HG02798 (cell line): ENCODE data around the gene SLC22A9.
"Not testable (repeated sequence)": the region's sequence is repeated elsewhere in the genome, so short reads cannot be mapped to it uniquely, and the experiment has no call there.

Experiments used
- ATAC-seq: cut with Tn5 transposase; IDR thresholded peaks from one replicate; pipeline ENCODE4 v1.9.1; 2021; ENCODE audit warnings: mild to moderate bottlenecking; ENCODE audit not compliant: unreplicated experiment, poor library complexity

Gene SLC22A9

DNA sequence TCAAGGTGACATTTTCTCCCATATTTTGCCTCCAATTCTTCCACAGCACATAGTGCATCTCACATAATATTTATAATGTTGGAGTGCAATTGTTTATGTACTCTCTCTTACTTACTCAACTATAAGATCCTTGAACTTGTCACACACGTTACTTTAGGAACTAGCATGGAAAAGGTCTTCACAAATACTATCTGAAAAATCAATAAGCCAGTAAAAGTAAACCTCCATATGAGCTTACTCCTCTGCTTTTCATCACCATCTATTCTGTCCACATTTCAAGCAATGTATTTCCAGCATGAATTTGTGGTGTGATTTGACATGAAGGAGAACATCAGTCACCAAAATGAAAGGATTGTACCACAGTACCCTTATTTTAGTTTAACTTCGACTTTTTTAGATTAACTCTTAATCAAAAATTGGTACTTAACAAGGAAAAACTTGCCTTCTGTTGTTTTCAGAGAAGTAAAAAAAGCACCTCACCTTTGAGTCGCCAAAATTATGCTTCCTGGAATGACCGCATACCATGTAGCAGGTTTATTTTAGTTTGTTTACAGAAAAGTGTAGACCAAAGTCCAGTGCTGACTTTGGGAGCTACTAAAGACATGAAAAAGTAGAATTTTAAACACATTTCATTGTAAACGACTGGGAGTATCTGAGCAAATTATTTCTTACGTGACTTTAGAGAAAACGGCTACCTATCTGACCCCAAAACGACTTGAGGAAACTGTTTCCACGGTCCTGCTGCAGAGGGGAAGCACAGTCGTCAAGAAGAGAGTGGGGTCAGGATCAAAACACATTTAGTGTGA lies at the start of gene SLC22A9:
Gene SLC22A9 (plus strand): TSS at position 621 of the 806 bp plus-strand sequence. CDS start 272 bp downstream, outside the sequence.
- no peak for ATAC-seq

DNA sequence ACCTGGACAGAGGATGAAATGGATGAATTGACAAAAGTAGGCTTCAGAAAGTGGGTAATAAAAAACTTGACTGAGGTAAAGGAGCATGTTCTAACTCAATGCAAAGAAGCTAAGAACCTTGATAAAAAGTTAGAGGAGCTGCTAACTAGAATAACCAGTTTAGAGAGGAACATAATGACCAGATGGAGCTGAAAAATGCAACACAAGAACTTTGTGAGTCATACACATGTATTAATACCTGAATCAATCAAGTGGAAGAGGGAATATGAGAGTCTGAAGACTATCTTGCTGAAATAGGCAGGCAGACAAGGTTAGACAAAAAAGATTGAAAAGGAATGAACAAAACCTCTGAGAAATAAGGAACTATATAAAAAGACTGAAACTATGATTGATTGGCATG lies 47.9 kb upstream of the SLC22A9 start:
- ATAC-seq = no peak

DNA sequence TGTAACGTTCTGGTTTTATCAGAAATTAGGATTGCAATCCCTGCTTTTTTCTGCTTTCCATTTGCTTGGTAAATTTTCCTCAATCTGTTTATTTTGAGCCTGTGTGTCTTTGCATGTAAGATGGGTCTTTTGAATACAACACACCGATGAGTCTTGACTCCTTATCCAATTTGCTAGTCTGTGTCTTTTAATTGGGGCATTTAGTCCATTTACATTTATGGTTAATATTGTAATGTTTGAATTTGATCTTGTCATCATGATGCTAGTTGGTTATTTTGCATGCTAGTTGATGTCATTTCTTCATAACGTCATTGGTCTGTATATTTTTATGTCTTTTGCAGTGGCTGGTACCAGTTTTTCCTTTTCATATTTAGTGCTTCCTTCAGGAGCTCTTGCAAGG lies 34.5 kb upstream of the SLC22A9 start:
- ATAC-seq = not testable (repeated sequence)

DNA sequence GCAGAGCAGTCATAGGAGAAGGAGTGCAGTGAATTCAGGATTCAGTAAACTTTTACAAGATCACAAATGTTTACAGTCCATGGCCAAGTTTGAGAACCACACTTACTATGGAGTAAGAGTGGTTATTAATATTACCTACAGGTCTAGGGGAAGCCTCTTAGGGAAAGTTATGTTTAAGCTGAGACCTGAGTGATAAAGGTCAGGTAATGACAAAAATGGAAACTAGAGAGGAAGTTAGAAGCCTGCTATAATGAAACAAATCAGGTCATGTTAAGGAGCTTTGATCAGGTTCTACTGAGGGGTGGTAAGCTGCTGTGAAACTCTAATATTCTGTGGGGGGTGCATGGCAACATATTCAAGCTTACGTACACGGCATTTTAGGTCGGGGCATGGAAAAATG lies 32.5 kb upstream of the SLC22A9 start:
- ATAC-seq = no peak

DNA sequence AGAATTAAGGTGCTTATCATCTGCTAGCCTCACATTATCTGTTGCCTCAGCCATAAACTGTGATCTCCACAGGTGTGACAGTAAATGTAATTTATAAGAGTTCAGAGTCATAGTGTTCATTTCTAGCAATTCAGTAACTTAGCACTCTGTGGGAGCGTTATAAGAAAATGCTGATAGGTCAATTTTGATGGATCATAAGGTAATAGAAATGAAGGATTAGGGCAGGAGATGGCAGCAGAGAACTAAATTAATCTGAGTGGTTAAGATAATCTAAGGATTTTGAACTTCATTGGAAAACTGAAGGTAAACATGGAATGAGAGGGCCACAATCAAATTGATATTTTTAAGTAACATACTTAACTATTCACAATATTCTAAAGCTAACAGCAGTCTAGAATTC lies 26.5 kb upstream of the SLC22A9 start:
- no peak for ATAC-seq

DNA sequence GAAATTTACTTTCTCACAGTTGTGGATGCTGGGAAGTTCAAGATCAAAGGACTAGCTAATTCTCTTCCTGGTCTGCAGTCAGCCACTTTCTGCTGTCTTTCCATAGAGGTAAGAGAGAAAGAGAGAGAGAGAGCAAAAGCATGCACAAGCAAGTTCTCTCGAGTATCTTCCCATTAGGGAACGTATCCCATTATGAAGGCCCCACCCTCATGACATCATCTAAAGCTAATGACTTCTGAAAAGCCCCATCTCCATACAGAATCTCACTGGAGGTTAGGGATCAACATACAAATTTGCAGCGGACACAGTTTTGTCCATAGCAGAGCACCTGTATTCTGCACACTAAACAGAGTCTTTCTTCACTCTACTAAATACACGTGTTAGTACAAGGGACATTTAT lies 17.4 kb upstream of the SLC22A9 start:
- ATAC-seq = no peak

DNA sequence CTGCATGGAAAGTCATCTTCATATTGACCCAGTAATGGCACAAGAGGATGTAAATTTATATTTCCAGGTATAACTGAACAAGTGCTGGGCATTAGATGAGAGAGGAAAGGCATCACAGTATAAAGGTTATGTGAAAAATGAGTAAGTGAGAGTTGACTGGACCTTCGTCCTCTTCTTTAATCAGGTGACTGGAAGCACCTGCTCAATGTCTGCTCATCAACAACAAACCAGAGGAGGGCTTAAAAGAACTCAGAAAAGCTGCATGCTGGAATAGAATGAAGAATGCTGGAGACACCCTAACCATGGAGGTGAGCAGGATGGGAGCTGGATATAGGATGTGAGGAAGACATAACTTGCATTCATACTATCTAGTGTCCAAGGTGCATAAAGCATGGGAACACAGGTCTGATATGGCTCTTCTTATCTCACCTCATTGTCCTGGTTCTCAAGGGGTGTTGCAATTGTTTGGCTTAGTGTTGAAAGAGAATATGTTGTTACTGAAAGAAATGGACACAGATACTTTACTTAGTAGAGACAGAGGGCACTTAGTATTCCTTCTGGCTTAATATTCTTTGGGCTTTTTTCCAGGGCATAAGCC lies 7.3 kb upstream of the SLC22A9 start:
- no peak for ATAC-seq

DNA sequence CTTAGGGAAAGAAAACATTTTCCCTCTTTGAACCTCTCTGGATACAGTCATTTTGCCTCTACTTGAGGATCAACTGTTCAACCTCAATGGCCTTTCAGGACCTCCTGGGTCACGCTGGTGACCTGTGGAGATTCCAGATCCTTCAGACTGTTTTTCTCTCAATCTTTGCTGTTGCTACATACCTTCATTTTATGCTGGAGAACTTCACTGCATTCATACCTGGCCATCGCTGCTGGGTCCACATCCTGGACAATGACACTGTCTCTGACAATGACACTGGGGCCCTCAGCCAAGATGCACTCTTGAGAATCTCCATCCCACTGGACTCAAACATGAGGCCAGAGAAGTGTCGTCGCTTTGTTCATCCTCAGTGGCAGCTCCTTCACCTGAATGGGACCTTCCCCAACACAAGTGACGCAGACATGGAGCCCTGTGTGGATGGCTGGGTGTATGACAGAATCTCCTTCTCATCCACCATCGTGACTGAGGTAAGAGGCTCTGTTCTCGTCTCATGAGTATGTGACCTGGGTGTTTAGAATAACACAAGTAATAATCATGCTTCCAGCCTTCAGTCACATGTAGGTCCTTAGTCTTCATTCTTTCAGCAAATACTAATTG lies 495 bp downstream of the SLC22A9 start:
- no peak for ATAC-seq

DNA sequence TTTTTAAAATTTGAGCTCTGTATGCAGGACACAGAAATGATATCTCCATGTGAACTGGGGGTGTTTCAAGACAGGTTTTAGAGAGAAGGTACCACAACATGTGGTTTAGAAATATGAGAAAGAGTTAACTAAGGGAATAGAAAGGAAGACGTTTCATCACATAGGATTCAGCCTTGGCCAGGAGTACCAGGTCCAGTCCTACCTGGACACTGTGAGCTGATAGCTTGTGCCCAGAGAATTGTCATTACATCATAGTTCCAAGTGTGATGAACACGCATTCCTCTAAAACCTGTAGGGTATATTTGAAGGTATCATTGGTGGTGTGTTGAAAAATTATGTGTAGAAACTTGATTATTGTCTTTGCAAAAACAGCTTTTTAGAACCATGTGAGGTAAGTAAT lies 1.8 kb downstream of the SLC22A9 start:
- no peak for ATAC-seq

DNA sequence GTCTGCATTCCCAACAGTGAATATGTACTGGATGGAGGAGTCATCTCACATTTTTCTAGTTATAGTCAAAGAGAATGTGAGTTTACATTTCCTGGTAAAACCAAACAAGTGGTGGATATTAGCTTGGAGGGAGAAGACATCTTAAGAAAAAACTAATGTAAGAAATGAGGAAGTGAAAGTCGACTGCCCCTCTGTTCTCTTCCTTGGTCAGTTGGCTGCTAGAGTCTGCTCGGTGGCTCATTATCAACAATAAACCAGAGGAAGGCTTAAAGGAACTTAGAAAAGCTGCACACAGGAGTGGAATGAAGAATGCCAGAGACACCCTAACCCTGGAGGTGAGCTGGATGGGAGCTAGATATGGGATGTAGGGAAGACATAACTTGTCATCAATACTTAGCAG lies 5.8 kb downstream of the SLC22A9 start:
- no peak for ATAC-seq

DNA sequence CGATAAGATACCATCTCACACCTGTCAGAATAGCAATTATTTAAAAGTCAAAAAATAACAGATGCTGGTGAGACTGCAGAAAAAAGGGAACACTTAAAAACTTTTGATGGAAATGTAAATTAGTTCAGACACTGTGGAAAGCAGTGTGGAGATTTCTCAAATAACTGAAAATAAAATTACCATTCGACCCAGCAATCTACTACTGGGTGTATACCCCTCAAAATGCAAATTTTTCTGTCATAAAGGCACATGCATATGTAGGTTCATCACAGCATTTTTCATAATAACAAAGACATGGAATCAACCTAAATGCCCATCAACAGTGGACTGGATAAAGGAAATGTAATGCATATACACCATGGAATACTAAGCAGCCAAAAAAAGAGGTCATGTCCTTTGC lies 10.5 kb downstream of the SLC22A9 start:
- ATAC-seq = no peak

DNA sequence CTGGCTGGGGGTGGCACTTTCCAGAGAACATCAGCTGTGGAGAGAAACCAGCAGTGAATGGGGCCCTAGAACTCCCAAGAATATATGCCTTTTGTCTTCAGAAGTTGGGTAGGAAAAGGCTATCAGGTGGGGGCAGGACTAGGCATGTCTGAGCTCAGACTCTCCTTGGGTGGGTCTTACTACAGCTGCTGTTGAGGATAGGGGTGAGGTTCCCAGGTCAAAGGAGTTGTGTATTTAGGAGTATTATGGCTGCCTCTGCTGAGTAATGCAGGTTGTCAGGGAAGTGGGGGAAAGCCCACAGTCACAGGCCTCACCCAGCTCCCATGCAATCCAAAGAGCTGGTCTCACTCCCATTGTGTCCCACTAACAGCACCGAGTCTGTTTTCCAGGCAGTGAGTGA lies 26.1 kb downstream of the SLC22A9 start:
- ATAC-seq = no peak

DNA sequence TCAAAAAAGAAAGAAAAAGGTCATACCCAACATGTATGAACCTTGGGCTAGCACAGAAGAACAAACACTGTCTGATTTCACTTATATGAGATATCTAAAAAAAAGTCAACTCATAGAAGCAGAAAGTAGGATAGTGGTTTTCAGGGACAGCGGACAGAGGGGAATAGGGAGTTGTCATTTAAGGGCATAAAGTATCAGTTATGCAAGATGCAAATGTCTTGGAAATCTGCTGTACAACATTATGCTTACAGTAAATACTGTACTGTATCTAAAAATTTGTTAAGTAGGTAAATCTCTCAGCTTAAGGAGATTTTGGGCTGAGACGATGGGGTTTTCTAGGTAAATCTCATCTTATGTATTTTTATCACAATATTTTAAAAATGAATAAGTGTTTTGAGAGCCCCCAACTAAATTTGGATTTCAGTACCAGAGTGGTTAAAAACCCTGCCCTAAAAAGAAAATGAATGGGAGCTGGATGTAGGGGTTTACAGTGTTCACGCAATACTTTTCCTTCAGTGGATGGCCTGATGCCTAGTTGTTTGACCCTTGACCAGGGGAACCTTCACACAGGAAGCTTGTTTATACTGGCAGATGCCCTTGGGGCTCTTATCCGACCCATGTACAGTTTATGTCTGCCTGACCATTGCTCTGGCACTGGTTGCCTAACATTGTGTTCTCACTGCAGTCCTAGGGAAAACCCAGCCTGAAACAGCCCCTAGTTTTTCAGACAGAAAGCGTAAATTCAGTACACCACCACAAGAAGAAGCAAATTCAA lies 34.8 kb downstream of the SLC22A9 start:
- ATAC-seq = no peak

DNA sequence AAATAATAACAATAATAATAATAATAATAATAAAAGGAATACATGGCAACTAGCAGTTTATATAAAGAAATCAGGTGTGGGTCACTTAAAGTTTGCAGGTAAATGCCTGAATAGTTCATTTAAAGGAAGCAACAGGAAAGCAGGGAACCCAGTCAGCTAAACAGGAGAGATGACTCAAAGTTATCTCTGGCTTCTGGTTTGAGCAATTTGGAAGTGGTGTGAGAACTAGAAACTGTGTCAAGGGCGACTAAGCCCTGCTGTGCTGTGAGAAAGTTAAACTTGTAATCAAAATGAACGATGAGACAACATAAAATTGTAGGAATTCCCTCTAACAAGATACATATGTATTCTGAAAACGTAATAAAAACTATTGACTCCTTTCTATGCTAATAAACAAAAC lies 35.5 kb downstream of the SLC22A9 start:
- no peak for ATAC-seq

DNA sequence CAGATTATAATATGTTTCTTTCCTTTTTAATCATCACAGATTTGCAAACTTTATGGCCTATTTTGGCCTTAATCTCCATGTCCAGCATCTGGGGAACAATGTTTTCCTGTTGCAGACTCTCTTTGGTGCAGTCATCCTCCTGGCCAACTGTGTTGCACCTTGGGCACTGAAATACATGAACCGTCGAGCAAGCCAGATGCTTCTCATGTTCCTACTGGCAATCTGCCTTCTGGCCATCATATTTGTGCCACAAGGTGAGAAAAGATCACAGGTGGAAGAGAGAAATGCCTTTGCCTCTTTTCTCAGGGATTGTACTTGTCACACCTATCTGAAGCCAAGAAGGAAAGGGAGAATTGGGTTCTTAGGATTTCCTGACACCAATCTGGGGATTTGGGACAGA lies 36.9 kb downstream of the SLC22A9 start:
- no peak for ATAC-seq

DNA sequence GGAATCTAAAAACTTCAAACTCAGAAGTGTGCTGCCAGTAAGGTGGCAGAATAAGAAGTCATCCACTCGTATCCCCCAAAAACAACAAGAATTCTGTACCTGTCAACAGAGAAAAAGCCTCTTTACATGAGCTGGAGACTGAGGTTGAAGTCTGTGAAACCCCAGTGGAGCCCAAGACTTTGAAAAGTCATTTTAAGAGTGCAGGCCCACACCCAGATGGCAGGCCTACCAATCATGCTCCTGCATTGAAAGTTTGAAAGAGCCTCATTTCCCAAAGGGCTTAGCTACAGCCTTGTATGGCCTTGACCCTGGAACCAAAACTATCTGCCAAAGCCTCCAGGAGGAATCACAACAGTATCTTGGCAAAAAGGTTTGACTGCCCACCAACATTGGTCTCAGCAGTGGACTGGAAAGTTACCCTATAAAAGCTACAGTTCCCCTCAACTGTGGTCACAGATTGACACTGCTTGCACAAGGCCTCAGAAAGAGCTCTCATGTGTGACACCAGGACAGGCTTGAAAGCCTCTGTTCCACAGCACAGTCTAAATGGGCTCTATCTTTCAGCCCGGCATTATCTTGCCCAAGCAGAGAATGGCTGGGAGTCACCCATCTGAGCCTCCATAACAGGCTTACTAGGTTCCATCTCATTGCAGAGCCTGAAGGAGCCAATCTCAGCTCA lies 47.7 kb downstream of the SLC22A9 start:
- no peak for ATAC-seq

DNA sequence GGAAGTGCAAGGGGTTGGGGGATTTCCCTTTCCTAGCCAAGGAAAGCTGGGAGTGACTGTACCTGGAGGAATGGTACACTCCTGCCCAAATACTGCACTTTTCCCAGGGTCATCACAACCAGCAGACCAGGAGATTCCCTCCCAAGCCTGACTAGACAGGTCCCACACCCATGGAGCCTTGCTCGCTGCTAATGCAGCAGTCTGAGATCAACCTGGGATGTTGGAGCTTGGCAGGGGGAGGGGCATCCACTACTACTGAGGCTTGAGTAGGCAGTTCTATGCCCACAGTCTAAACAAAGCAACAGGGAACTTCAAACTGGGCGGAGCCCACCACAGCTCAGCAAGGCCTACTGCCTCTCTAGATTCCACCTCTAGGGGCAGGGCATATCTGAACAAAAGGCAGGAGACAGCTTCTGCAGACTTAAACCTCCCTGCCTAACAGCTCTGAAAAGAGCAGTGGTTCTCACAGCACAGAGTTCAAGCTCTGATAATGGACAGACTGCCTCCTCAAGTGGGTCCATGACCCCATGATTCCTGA lies 58.5 kb downstream of the SLC22A9 start:
- no peak for ATAC-seq

DNA sequence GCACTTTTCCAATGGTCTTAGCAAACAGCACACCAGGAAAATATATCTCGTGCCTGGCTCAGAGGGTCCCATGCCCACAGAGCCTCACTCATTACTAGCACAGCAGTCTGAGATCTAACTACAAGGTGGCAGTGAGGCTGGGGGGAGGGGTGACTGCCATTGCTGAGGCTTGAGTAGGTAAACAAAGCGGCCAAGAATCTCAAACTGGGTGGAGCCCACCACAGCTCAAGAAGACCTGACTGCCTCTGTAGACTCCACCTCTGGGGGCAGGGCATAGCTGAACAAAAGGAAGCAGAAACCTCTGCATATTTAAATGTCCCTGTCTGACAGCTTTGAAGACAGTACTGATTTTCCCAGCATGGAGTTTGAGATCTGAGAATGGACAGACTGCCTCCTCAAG lies 61.1 kb downstream of the SLC22A9 start:
- not testable (repeated sequence) for ATAC-seq

DNA sequence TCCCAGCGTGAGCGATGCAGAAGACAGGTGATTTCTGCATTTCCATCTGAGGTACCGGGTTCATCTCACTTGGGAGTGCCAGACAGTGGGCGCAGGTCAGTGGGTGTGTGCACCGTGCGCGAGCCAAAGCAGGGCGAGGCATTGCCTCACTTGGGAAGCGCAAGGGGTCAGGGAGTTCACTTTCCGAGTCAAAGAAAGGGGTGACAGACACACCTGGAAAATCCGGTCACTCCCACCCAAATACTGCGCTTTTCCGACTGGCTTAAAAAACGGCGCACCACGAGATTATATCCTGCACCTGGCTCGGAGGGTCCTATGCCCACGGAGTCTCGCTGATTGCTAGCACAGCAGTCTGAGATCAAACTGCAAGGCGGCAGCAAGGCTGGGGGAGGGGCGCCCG lies 65.8 kb downstream of the SLC22A9 start:
- ATAC-seq = not testable (repeated sequence)

DNA sequence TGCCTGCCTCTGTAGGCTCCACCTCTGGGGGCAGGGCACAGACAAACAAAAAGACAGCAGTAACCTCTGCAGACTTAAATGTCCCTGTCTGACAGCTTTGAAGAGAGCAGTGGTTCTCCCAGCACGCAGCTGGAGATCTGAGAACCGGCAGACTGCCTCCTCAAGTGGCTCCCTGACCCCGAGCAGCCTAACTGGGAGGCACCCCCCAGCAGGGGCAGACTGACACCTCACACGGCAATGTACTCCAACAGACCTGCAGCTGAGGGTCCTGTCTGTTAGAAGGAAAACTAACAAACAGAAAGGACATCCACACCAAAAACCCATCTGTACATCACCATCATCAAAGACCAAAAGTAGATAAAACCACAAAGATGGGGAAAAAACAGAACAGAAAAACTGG lies 66.2 kb downstream of the SLC22A9 start:
- not testable (repeated sequence) for ATAC-seq
